Activated T-cell treated with anti-CD3 and anti-CD28 coated beads for 24 hours (primary cell): ENCODE results near the gene PDCL2.
"Not testable (repeated sequence)": the region's sequence is repeated elsewhere in the genome, so short reads cannot be mapped to it uniquely, and the experiment has no call there.

ENCODE experiments used
- DNase-seq: peaks from one replicate; pipeline ENCODE4 v3.0.0-alpha.2; 2020; ENCODE audit warnings: low read depth

Gene PDCL2

GRCh38 chr4:55588160-55588559 is 3.9 kb downstream of the PDCL2 start:
- no peak for DNase-seq

GRCh38 chr4:55582773-55583172 is 9.3 kb downstream of the PDCL2 start:
- not testable (repeated sequence) for DNase-seq

- DNase-seq, result no peak
These were observed 13.6 kb downstream of the PDCL2 start for GRCh38 chr4:55578341-55579010.

GRCh38 chr4:55575513-55575912 is 16.5 kb downstream of the PDCL2 start:
- no peak for DNase-seq

GRCh38 chr4:55574252-55574651 is 17.8 kb downstream of the PDCL2 start:
- no peak for DNase-seq

GRCh38 chr4:55571806-55572205 is 20.2 kb downstream of the PDCL2 start:
- DNase-seq, result no peak

- DNase-seq, result no peak
These were observed 23.0 kb downstream of the PDCL2 start for GRCh38 chr4:55568905-55569504.

- no peak for DNase-seq
These were observed 30.2 kb downstream of the PDCL2 start for GRCh38 chr4:55561889-55562288.

- no peak for DNase-seq
These were observed 31.9 kb downstream of the PDCL2 start for GRCh38 chr4:55560096-55560495.

- DNase-seq, result no peak
These were observed 37.5 kb downstream of the PDCL2 start for GRCh38 chr4:55554453-55555030.

GRCh38 chr4:55553441-55554201 is 38.4 kb downstream of the PDCL2 start:
- no peak for DNase-seq

- not testable (repeated sequence) for DNase-seq
These were observed 40.1 kb downstream of the PDCL2 start for GRCh38 chr4:55551964-55552363.

- DNase-seq, result no peak
These were observed 42.2 kb downstream of the PDCL2 start for GRCh38 chr4:55549888-55550287.

- DNase-seq, result no peak
These were observed 44.1 kb downstream of the PDCL2 start for GRCh38 chr4:55547918-55548317.

- no peak for DNase-seq
These were observed 44.6 kb downstream of the PDCL2 start for GRCh38 chr4:55547466-55547770.

GRCh38 chr4:55546756-55547465 is 45.1 kb downstream of the PDCL2 start, which contains the start of gene CLOCK:
TSS of gene CLOCK (minus strand) at chr4:55546909. CDS start at chr4:55482785, 64,124 bp downstream.
- peak; percentile 79 for DNase-seq

GRCh38 chr4:55546506-55546755 is 45.6 kb downstream of the PDCL2 start:
- DNase-seq, result no peak

GRCh38 chr4:55545641-55546505 is 46.2 kb downstream of the PDCL2 start:
- DNase-seq, result peak; percentile 49

- DNase-seq, result no peak
These were observed 46.9 kb downstream of the PDCL2 start for GRCh38 chr4:55545151-55545550.

- no peak for DNase-seq
These were observed 48.2 kb downstream of the PDCL2 start for GRCh38 chr4:55543858-55544257.

- no peak for DNase-seq
These were observed 51.8 kb downstream of the PDCL2 start for GRCh38 chr4:55540271-55540670.

- no peak for DNase-seq
These were observed 52.4 kb downstream of the PDCL2 start for GRCh38 chr4:55539658-55540057.
